SK-N-SH (cell line): ENCODE measurements around the gene TEX35.

ENCODE experiments used
- CHD2 ChIP-seq: fragments of 150-350 bp; IDR thresholded peaks from 2 replicates; pipeline ENCODE4 v1.6.1; 2018; ENCODE audit warnings: low read length; ENCODE audit not compliant: partially characterized antibody
- EP300 ChIP-seq, 2 experiments: IDR thresholded peaks; 2 replicates each; pipeline versions ENCODE4 v1.4.0 to v1.6.1; 2012; ENCODE audit warnings: borderline replicate concordance in 1 of 2, low read depth in 1 of 2, low read length in 1 of 2
- GATA2 ChIP-seq: sonication (generic); formaldehyde crosslinking; IDR thresholded peaks from 2 replicates; pipeline ENCODE4 v1.5.0; 2020; ENCODE audit warnings: mild to moderate bottlenecking, missing genetic modification reagents
- MEF2A ChIP-seq: IDR thresholded peaks from 2 replicates; pipeline ENCODE4 v1.4.0; 2012; ENCODE audit warnings: low read depth, borderline replicate concordance
- NFIC ChIP-seq: IDR thresholded peaks from 2 replicates; pipeline ENCODE4 v1.4.0; 2012; ENCODE audit warnings: borderline replicate concordance
- NRF1 ChIP-seq: IDR thresholded peaks from 2 replicates; pipeline ENCODE4 v1.6.1; 2012; ENCODE audit warnings: low read depth, mild to moderate bottlenecking, low read length
- POLR2AphosphoS5 ChIP-seq: IDR thresholded peaks from 2 replicates; pipeline ENCODE4 v1.6.1; 2012; ENCODE audit warnings: low read depth, low read length
- TAF1 ChIP-seq: IDR thresholded peaks from 2 replicates; pipeline ENCODE4 v1.6.1; 2012; ENCODE audit warnings: low read depth, mild to moderate bottlenecking, low read length, moderate library complexity, borderline replicate concordance
- YY1 ChIP-seq: IDR thresholded peaks from 2 replicates; pipeline ENCODE4 v1.4.0; 2012; ENCODE audit warnings: low read depth, mild to moderate bottlenecking
- TF ChIP-seq, protein P1 (sequence below): IDR thresholded peaks from 2 replicates; pipeline ENCODE4 v1.4.0; 2012; ENCODE audit warnings: low read depth, borderline replicate concordance
- TF ChIP-seq, protein P2 (sequence below): fragments of 200-600 bp; sonication (generic); IDR thresholded peaks from 2 replicates; pipeline ENCODE4 v1.6.1; 2017; ENCODE audit warnings: antibody characterized with exemption, mild to moderate bottlenecking, moderate library complexity
- TF ChIP-seq, protein P3 (sequence below): fragments of 150-350 bp; IDR thresholded peaks from 2 replicates; pipeline ENCODE4 v1.6.1; 2017; ENCODE audit warnings: antibody characterized with exemption, low read length, low read depth, borderline replicate concordance

- TF ChIP-seq NFIC (no peak), POLR2AphosphoS5 (no peak), TAF1 (no peak), EP300 (IDR thresholded peaks at IDR 0.05; ENCODE audit: borderline replicate concordance in 1 of 2, low read depth in 1 of 2, low read length in 1 of 2) (no peak), MEF2A (no peak), NRF1 (no peak), YY1 (no peak), CHD2 (no peak), GATA2 (CRISPR knock-in tag) (no peak)
- TF ChIP-seq, protein P1, sequence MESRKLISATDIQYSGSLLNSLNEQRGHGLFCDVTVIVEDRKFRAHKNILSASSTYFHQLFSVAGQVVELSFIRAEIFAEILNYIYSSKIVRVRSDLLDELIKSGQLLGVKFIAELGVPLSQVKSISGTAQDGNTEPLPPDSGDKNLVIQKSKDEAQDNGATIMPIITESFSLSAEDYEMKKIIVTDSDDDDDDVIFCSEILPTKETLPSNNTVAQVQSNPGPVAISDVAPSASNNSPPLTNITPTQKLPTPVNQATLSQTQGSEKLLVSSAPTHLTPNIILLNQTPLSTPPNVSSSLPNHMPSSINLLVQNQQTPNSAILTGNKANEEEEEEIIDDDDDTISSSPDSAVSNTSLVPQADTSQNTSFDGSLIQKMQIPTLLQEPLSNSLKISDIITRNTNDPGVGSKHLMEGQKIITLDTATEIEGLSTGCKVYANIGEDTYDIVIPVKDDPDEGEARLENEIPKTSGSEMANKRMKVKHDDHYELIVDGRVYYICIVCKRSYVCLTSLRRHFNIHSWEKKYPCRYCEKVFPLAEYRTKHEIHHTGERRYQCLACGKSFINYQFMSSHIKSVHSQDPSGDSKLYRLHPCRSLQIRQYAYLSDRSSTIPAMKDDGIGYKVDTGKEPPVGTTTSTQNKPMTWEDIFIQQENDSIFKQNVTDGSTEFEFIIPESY = no peak
- TF ChIP-seq, protein P2, sequence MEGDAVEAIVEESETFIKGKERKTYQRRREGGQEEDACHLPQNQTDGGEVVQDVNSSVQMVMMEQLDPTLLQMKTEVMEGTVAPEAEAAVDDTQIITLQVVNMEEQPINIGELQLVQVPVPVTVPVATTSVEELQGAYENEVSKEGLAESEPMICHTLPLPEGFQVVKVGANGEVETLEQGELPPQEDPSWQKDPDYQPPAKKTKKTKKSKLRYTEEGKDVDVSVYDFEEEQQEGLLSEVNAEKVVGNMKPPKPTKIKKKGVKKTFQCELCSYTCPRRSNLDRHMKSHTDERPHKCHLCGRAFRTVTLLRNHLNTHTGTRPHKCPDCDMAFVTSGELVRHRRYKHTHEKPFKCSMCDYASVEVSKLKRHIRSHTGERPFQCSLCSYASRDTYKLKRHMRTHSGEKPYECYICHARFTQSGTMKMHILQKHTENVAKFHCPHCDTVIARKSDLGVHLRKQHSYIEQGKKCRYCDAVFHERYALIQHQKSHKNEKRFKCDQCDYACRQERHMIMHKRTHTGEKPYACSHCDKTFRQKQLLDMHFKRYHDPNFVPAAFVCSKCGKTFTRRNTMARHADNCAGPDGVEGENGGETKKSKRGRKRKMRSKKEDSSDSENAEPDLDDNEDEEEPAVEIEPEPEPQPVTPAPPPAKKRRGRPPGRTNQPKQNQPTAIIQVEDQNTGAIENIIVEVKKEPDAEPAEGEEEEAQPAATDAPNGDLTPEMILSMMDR = no peak
- TF ChIP-seq, protein P3, sequence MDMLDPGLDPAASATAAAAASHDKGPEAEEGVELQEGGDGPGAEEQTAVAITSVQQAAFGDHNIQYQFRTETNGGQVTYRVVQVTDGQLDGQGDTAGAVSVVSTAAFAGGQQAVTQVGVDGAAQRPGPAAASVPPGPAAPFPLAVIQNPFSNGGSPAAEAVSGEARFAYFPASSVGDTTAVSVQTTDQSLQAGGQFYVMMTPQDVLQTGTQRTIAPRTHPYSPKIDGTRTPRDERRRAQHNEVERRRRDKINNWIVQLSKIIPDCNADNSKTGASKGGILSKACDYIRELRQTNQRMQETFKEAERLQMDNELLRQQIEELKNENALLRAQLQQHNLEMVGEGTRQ = no peak
Observed at GRCh38 chr1:178564783-178565180, 51.9 kb downstream of the TEX35 start.
